ENCODE measurements around the gene IL27RA.

The IL27RA gene

DNA sequence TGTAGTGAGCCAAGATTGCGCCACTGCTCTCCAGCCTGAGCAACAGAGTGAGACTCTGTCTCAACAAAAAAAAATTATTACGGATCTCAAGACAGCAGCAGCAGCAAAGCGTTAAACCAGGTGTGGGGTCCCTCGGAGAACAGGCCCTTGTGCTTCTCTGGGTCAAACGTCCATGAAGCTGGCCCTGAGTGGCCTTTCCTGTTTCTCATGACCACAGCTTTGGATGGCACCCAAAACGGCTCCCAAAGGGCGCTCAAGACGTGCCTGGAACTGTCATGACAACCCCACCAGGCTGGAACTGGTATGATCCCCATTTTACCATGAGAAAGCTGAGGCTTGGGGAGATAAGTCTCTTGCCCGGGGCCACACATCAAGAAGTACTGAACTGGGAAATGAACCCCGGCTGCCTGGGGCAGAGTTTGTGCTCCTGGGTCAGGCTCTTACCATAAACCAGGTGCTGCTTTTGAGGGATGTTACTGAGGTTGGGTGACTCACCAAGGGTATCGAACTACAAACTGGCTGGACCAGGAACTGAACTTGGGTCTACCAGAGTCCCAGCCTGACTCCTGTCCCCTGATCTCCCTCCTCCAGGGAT is 70.6 kb downstream of the IL27RA start:
- H3K4me3 ChIP-seq (ENCODE audit: low read depth, low read length): no peak overlapping the region
- no peak for TF ChIP-seq CTCF (IDR thresholded peaks at IDR 0.05; ENCODE audit: low read depth, low read length)

- TF ChIP-seq CTCF (IDR thresholded peaks at IDR 0.05; ENCODE audit: low read depth, low read length): no peak
- no peak overlapping the region for H3K4me3 ChIP-seq (ENCODE audit: low read depth, low read length)
Observed at GRCh38 chr19:14102756-14103155, 71.2 kb downstream of the IL27RA start.

Data from WI38 (cell line).